Left renal pelvis (tissue), 4 donors: ENCODE results near the gene NTM. TPM values are rescaled to one million over a fixed set of nuclear protein-coding genes. Genes with fewer than 3 reads are reported as not detected.

ENCODE experiments used
- DNase-seq, 4 donors: peaks; one replicate each; pipeline ENCODE4 v3.0.0-alpha.2; 2013; ENCODE audit warnings: low read depth in 4 of 4, low spot score in 3 of 4
- polyA plus RNA-seq, 4 donors: library from polyadenylated mRNA; unstranded; fragments of 120-200 nt; gene quantifications; one replicate each; pipeline ENCODE4 v1.2.1, GENCODE V29; 2013; ENCODE audit not compliant: insufficient read length in 4 of 4

Gene NTM
- polyA plus RNA-seq, 4 donors: 41.2 to 80.3 (median 50.2) TPM

DNA sequence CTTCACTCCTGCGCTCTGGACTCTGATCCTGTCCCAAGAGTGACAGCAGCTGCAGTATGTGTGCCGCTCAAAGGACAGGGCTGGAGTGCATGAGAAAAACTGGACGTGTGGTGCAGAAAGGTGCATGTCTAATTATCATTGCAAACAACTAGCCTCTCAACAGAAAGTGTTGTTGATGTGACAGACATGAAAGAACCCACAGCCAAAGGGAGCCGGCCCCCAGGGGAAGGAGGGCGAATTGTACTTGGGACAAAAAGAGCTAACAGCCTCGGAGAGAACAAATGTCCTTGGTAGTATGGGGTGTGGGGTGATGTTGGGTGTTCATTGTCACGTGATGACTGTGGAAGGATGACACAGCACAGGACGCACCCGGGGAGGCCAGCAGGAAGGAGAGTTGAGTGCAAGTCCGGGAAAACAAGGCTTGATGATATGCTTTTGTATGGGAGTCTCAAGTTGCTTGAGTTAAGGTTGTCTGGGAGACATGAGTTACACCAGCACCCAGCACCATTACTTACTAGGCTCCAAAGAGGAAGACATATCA is 325.5 kb downstream of the NTM start:
- DNase-seq: no peak

DNA sequence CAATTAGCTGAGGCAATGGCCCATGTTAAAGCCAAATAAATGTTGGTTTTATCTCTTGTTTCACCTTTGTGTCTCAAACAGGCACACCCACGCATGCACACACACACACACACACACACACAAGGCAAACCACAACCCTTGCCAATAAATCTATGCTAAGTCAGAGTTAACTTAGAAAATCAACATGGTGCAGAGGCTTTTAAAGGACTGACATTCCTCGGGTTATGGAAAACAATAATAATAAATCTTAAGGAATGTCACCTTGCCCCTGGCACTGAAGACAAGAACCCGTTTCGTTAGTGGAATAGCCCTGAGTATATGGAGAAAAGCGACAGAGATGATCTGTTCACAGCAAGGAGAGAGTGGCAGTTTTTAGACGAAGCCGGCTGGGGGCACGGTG is 326.3 kb downstream of the NTM start:
- peak in 1 of 4 donors; percentile 37 for DNase-seq

DNA sequence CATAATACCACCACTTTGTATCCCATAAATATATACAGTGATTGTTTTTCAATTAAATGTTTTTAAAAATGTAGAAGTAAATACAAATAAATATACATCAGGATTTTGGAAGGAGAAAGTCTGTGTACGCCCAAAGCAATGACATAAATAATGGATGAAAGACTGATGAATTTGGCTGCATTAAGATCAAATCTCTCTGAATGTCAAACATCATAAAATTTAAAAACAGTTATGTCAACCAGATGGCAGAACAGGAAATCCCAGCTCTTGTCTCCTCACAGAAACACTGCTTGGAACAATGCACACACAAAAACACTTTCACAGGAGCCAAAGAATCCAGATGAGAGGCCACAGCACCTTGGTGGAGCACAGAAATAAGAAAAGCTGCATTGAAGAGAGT is 332.9 kb downstream of the NTM start:
- DNase-seq: no peak

DNA sequence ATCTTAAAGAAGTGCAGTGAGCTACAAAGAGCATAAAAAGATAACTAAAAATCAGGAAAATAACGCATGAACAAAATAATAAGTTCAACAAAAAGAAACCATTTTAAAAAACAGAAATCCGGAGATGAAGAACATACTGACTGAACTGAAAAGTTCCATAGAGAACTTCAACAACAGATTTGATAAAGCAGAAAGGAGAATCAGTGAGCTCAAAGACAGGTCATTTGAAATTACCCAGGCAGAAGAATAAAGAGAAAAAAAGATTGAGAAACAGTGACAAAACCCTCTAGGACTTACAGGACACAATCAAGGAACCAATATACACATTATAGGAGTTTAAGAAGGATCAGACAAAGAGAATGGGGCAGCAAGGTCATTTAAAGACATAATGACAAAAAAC is 334.3 kb downstream of the NTM start:
- no peak for DNase-seq

DNA sequence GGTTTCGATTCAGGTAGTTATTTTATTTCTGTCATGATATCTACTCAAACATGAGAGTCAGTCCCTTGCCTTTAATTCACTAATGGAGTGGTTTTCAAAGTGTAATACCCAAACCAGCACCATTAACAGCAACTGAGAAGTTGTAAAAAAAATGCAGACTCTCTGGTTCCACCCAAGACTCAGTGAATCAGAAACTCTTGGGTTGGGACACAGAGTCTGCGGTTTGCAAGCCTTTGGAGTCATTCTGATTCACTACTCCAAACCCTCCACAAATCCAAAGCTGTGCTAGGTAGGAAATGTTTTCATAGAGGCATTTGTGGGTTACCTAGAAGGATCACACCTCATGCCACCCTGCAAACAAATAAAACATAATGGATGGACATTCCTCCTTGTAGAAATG is 340.1 kb downstream of the NTM start:
- no peak for DNase-seq

DNA sequence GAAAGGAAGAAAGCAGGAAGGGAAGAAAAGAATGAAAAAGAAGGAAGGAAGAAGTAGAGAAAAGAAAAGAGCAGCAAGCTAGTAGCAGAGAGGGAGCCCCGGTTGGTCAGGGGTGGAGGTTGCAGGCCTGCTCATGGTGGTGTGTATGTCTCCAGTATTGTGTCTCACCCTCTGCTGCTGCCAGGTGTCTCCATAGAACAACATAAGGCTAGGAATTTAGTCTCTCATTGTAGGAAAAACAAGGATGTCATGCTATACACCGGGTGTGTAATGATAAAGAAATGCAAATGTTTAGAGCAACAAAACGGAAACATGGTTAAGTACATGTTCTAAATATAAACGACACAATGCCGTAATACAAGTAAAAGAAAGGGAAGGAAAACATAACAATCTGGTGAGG is 342.5 kb downstream of the NTM start:
- DNase-seq: no peak

DNA sequence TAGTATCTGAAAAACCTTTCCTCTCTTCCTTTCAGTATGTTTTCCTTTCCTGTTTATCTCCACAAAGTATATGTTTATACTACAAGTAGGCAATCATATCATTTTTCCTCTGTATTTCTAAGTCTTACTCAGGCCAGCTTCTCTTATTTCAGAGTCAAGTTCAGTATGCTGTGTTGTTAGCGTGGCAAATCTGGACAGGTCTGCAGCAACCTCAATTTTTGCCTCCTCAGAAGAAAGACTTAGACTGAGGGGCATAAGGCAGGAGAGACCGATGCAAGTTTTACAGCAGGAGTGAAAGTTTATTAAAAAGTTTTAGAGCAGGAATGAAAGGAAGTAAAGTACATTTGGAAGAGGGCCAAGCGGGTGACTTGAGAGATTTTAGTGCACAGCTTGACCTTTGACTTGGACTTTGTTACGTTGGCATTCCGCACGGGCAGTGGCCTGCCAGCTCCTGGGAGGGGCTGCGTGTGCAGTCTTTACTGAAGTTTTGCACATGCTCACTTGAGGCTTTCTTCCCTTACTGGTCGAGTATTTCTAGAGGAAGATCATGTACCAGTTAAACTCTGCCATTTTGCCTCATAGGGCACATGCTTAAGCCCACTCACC is 343.2 kb downstream of the NTM start:
- no peak for DNase-seq

DNA sequence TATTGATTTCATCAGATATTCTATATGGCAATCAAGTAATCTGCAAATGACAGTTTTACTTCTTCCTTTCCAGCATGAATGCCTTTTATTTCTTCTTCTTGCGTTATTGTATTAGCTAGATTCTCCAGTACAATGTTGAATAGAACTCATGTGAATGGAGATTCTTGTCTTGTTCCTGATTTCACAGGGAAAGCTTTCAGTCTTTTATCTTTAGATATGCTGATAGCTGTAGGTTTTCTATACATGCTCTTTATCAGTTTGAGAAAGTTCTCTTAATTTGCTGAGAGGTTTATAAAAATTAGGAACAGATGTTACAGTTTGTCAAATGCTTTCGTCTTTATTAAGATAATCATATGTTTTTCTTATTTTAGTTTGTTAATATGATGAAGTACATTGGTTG is 347.2 kb downstream of the NTM start:
- no peak for DNase-seq

DNA sequence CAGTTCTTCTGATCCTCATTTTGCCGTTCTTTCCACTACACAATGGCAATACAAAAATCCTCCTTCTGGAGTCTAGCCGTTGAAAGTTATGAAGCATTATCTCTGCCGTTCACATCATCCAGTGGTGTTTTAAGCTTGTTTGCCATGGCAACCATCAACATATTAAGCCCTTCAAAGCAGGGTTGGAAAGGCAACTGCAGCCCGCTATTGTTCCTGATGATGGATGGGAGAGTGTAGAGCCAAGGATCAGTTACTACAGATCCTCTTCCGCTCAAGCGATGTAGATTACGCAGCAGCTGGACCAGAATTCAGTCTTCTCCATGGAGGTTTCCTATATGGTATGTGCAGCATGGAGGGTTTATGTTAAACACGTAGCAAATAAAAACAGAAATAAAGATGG is 352.7 kb downstream of the NTM start:
- DNase-seq: no peak

DNA sequence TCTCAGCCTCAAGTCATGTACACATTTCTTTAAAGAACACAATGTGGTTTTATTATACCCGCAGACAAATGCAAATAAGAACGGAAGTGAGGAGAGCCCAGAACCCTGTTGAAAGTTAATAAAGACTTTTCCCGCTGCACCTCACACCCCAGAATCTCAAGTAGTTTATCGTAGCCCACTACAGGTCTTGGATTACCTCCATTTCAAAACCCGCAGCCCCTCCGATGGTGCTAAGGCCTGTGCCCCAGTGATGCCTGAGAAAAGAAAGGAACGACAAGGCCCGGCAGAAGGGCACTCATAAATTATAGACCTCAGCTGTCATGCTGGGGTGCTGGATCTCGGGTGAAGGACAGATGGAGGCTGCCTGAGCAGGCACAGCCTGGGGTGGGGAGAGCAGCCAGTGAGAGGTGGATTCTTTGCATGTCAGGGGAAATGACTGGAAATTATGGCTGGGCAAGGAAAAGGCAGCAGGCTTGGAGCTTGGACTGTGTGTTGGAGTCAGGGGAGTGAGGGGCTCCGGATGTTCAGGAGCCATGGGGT is 354.1 kb downstream of the NTM start:
- DNase-seq: no peak

DNA sequence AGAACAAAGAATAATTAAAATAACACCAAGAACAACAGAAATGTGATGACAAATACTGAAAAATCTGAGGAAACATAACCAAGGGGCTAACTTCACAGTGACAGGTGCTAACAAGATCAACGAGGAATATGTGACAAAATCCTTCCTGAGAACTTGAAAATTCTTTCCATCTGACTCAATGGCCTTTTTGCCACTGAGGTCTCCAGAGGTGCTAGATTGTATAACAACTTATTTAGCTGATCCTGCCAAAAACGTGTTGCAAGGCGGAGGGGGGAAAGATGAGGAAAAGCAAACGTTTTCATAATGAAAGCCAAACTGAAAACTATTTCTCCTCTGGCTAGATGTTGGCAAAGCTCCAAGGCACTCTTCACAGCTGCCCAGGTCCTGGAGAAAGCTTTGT is 364.5 kb downstream of the NTM start:
- no peak for DNase-seq

DNA sequence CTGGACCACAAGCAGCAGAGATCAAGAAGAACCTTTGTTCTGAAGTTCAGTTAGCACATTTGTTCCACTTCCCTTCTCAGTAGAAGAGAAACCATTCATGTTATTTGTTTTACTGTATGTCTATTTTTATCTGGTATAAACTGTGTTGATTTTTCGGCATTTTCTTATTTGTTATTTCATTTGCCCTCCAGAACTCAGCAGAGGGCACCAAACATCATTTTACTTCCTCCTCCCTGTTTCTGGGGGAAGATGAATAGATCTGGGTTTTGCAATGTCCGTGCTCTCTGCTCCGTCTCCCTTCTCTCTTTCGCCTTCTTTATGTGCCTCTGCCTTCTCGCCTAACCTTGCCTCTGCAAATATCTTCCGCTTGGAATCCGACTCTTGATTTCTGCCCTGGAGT is 366.9 kb downstream of the NTM start:
- DNase-seq: no peak

DNA sequence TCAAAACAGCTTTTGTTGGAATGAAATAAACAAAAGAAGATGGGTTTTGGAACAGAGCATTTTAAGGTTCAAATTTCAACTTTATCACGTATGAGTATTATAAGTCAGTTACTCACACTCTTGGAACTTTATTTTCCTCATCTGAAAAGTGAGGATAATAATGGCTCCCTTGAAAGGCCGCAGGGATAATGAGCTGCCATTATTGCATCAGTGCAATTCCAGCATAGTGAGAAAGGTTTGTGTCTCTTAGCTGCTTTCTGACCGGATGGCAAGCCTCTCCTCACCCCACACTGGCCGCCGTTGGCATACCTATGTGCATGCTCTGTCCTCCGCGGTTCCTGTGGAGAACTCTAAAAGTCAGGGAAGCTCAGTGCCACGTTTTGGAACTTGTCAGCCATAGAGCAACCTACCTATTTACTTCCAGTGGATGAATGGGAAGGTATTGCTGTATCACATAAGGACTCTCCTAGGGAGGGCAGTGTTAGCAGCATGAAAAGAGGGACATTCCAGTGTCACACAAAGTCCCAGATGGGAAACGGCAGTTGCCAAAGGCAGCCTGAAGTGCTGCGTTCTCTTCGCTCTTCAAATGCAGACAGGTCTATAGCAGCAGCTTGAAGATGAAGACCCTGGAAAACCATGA is 368.9 kb downstream of the NTM start:
- DNase-seq: no peak

DNA sequence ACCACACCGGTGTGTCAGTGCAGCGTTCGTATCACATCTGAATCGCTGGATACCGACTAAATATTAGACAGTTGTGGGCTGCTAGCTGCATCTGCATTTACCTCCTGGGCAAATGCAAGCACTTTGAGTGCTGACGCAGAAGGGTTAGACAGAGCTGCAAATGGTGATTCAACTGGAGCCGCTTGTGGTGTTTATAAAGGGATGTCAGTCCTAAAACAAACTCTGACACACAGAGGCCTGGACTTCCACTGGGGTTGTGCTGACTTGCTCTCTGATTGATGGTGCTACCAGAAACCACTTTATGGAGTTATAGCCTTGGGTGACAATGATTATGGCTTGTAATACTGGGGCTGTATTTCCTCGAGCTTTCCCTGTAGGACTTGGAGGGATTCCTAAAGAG is 374.4 kb downstream of the NTM start:
- no peak for DNase-seq

DNA sequence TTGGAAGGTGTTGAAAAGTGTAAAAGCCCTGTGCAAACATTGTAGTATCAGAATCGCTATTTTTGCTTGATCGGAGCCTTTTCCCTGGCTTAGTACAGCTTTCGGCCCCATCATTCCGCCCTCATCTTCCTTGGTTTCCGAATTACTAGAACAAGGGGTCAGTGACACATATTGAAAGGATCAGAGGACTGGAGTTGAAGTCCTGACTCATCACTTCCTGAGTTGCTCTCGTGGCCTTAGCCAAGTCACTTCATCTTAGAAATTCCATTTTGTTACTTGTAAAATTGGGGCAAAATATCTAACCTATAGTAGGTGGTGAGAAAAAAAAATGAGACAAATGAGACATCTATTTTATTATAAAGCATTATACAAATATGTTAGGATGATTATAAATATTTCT is 375.0 kb downstream of the NTM start:
- DNase-seq: no peak

DNA sequence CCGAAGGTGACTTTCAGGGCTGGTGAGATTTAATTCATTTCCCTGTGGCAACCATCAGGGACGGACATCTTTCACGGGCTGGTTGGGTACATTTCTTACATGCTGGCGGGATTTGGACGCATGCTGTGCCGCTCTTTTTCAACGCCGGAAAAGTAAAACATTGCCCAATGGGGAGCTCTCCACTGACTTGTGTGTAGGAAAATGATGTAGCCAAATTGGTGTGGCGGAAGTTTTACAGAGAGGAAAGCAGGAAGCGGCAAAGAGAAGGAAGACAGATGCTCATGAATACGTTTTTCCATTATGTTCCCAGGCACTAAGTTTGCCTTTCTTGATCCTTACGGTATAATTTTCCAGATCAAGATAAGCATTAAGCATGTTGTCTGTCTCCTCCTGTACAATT is 375.8 kb downstream of the NTM start:
- no peak for DNase-seq

DNA sequence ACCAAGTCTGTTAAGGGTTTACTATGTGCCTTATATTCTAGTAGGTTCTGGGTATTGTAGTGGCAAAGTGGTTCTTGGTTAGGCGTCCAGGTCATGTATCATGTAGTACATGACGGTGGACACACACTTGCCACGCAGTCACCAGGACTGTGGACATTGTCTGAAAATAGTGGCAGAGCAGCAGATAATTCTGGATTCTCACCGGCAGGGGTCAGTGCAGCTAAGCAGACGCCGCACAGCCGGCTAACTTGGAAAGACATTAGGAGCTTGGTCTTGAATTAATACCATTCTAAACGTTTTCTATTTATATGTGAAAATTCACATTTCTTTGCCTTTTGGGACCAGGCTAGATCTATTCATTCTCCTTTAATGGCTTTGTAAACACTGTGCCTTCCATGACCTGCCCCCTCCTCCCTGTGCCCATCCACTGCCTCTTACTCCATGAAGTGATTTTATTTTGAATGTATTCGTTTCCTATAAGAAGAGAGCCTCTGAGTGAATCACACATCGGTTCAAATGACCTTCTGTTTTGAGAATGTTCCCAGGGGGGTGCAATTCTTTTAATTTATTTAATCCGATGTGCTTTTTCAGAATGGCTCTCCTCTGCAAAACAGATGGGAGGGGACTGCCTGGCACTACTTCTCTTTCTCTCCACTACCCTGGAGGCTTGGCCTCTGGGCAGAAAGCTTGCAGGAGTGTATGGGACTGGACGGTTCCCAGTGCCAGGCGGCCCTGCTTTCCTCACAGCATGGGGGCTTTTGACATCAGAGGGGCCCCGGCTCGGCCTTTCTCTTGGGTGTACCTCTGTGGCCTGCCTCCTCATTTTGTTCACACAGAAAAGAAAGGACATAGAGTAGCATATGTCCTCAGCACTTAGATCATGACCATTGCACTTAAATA is 378.0 kb downstream of the NTM start:
- peak in 2 of 4 donors; percentile 51 for DNase-seq

DNA sequence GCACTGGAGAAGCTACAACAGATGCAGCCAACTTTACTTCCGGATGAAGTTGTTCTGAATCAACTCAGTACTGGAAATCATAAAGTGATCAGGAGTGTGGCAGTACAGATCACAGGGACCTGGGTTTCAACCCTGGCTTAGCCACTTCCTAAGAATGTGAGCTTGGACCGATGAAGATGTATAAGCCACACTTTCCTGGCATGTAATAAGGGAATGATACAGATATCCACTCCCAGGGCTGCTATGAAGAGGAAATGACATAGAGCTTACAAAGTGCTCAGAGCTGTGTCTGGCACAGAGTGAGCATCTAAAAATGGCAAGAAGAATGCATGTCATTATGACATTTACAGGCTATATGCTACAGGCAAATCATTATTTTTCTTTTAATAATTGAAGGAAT is 378.7 kb downstream of the NTM start:
- DNase-seq: no peak

DNA sequence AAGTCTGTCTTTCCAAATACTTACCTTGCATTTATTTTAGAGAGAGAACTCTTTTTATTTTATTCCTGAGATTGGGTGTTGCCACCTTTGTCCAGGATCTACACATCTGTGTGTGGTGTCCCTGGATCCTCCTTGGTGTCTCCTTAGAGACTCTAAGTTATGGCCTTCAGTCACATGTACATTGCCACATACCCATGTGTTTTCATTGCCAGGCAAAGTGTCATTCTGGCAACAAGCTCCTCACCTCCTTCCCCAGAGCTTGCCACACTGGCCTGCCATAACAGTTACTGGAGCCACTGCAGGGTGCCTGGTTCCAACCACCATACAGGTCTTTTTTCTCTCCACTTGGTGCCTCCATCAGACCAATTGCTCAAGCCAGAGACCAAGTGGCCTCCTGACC is 379.7 kb downstream of the NTM start:
- DNase-seq: no peak

DNA sequence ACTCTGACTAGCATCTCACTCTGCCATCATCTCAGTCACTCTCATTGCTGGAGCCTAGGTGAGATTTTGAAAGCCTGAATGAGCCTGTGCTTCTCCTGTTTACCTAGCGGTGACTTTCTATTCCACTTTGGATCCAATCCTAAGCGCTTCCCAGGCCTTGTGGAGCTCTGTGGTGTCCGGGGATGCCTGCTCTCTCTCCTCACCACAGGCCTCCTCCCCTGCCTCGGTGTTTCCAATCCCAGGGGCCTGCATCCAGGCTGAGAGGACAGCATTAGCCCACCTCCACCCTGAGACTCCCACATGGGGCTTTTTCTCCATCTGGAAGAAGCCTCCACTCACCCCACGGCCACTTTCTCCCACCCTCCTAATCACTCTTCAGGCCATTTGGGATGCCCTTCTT is 380.3 kb downstream of the NTM start:
- DNase-seq: no peak

DNA sequence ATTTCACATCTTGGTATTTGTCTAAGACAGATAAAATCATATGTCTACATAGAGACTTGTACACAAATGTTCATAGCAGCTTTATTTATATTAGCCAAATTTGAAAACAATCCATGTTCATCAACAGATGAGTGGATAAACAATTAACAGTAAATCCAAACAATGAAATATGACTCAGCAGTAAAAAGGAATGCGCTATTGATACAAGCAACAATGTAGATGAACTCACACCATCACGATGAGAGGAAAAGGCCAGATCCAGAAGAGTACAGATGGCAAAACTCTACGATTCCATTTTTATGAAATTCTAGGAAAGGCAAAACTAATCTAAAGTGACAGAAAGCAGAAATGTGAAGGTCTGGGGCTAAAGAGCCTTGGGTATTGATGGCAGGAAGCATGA is 384.3 kb downstream of the NTM start:
- DNase-seq: no peak
